Panc1 (cell line): ENCODE measurements around the gene ZMYND12. TPM values are rescaled to one million over a fixed set of nuclear protein-coding genes. Genes with fewer than 3 reads are reported as not detected.

Experiments used
- ATAC-seq: fragments of 200-7000 bp; cut with Tn5 transposase; 2 replicates; pipeline ENCODE4 v1.9.1; 2020; ENCODE audit warnings: mild to moderate bottlenecking, moderate library complexity
- BruUV-seq: library from RNA; stranded (reverse); fragments of 400-500 nt; replicated peaks from 2 replicates; lab custom pipeline; 2021; lab: Mats Ljungman, UMichigan
- CTCF ChIA-PET: fragments of 300-600 bp; sonication (Branson Sonifier 250); formaldehyde crosslinking; loops from one replicate; lab custom pipeline; 2022; ENCODE audit warnings: antibody characterized with exemption; lab: Charles Lee
- POLR2A ChIA-PET: fragments of 300-600 bp; sonication (Branson Sonifier 250); formaldehyde crosslinking; loops from one replicate; lab custom pipeline; 2022; ENCODE audit warnings: antibody characterized with exemption; lab: Charles Lee
- DNase-seq: peaks from one replicate; pipeline ENCODE4 v3.0.0-alpha.2; 2010; ENCODE audit warnings: low read depth, low spot score
- H3K27ac ChIP-seq: 2 replicates; pipeline ENCODE4 v1.5.1; 2011; ENCODE audit warnings: mild to moderate bottlenecking, low read length, inconsistent platforms
- H3K27me3 ChIP-seq: fragments of 200-500 bp; sonication (Bioruptor generic); 2 replicates; pipeline ENCODE4 v1.6.0; 2014; ENCODE audit warnings: low read length, inconsistent platforms; ENCODE audit not compliant: control insufficient read depth, insufficient read depth
- H3K36me3 ChIP-seq: fragments of 200-500 bp; sonication (Bioruptor generic); 2 replicates; pipeline ENCODE4 v1.5.1; 2014; ENCODE audit warnings: inconsistent platforms, mild to moderate bottlenecking, low read length, moderate library complexity; ENCODE audit not compliant: control insufficient read depth, insufficient read depth
- H3K4me1 ChIP-seq: 2 replicates; pipeline ENCODE4 v1.5.1; 2011; ENCODE audit warnings: inconsistent platforms, mild to moderate bottlenecking, low read length, moderate library complexity; ENCODE audit not compliant: control insufficient read depth, insufficient read depth
- H3K4me3 ChIP-seq, 2 experiments: 2 replicates each; pipeline ENCODE4 v1.5.1; 2011 to 2012; ENCODE audit warnings: low read depth in 2 of 2, low read length in 2 of 2, mild to moderate bottlenecking in 2 of 2, inconsistent platforms in 1 of 2, moderate library complexity in 1 of 2
- H3K9me3 ChIP-seq: fragments of 200-500 bp; sonication (Bioruptor generic); 2 replicates; pipeline ENCODE4 v1.5.1; 2014; ENCODE audit warnings: low read depth, mild to moderate bottlenecking, inconsistent platforms, low read length, moderate library complexity; ENCODE audit not compliant: control insufficient read depth, insufficient read depth
- POLR2AphosphoS5 ChIP-seq: IDR thresholded peaks from 2 replicates; pipeline ENCODE4 v1.6.1; 2012; ENCODE audit warnings: mild to moderate bottlenecking, low read depth, low read length, moderate library complexity
- SIN3A ChIP-seq: IDR thresholded peaks from 2 replicates; pipeline ENCODE4 v1.6.1; 2012; ENCODE audit warnings: low read depth, mild to moderate bottlenecking, low read length, moderate library complexity, borderline replicate concordance; ENCODE audit not compliant: insufficient read depth
- TCF7L2 ChIP-seq: IDR thresholded peaks from 2 replicates; pipeline ENCODE4 v1.6.1; 2011; ENCODE audit warnings: mild to moderate bottlenecking, low read depth, low read length, inconsistent platforms
- in situ Hi-C: cut with HindIII; loops from 2 replicates; pipeline ENCODE4 v1.10.0; 2016; ENCODE audit warnings: low sequenced_read_pairs, low pct_unique_long_range_greater_than_20kb
- intact Hi-C: fragments of 100-400 bp; cut with micrococcal nuclease; formaldehyde crosslinking; loops from one replicate; pipeline ENCODE4 v1.10.0; 2022; ENCODE audit not compliant: unreplicated experiment
- total RNA-seq: library from RNA; stranded (reverse); gene quantifications from one replicate; pipeline ENCODE4 v1.2.1, GENCODE V29; 2021; ENCODE audit not compliant: unreplicated experiment
- TF ChIP-seq, protein P1 (sequence below): fragments of 450-650 bp; IDR thresholded peaks from 2 replicates; pipeline ENCODE4 v1.5.1; 2017; ENCODE audit warnings: mild to moderate bottlenecking
- TF ChIP-seq, protein P2 (sequence below), 2 experiments: IDR thresholded peaks; 2 replicates each; pipeline ENCODE4 v1.6.1; 2011 to 2012; ENCODE audit warnings: low read depth in 2 of 2, control low read depth in 1 of 2, low read length in 1 of 2, mild to moderate bottlenecking in 1 of 2, moderate library complexity in 1 of 2; ENCODE audit not compliant: insufficient read depth in 1 of 2

Gene ZMYND12
- total RNA-seq, 1 experiment from 2014 or later: 0.57 TPM

DNA sequence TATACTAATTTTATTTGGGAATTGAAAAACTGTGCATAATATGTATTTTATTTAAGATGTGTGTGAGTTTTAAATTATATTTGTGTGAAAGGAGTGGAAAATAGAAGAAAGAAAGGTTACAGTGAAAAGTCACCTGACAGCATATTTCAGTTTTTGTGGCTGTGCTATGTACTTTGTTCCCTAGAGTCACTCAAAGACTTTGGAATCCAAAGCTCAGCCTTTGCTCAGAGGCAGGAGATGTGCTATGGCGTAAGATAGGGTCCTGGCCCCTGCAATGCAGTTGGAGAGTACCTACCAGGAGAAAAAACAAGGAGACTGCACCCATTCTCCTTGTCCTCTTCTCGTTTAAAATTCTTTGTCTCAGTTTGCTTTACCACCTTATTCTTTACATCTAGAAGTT is 10.2 kb upstream of the ZMYND12 start:
- TF ChIP-seq TCF7L2 (no peak), POLR2AphosphoS5 (no peak), SIN3A (no peak)
- TF ChIP-seq, protein P1, sequence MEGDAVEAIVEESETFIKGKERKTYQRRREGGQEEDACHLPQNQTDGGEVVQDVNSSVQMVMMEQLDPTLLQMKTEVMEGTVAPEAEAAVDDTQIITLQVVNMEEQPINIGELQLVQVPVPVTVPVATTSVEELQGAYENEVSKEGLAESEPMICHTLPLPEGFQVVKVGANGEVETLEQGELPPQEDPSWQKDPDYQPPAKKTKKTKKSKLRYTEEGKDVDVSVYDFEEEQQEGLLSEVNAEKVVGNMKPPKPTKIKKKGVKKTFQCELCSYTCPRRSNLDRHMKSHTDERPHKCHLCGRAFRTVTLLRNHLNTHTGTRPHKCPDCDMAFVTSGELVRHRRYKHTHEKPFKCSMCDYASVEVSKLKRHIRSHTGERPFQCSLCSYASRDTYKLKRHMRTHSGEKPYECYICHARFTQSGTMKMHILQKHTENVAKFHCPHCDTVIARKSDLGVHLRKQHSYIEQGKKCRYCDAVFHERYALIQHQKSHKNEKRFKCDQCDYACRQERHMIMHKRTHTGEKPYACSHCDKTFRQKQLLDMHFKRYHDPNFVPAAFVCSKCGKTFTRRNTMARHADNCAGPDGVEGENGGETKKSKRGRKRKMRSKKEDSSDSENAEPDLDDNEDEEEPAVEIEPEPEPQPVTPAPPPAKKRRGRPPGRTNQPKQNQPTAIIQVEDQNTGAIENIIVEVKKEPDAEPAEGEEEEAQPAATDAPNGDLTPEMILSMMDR: no peak
- TF ChIP-seq, protein P2, sequence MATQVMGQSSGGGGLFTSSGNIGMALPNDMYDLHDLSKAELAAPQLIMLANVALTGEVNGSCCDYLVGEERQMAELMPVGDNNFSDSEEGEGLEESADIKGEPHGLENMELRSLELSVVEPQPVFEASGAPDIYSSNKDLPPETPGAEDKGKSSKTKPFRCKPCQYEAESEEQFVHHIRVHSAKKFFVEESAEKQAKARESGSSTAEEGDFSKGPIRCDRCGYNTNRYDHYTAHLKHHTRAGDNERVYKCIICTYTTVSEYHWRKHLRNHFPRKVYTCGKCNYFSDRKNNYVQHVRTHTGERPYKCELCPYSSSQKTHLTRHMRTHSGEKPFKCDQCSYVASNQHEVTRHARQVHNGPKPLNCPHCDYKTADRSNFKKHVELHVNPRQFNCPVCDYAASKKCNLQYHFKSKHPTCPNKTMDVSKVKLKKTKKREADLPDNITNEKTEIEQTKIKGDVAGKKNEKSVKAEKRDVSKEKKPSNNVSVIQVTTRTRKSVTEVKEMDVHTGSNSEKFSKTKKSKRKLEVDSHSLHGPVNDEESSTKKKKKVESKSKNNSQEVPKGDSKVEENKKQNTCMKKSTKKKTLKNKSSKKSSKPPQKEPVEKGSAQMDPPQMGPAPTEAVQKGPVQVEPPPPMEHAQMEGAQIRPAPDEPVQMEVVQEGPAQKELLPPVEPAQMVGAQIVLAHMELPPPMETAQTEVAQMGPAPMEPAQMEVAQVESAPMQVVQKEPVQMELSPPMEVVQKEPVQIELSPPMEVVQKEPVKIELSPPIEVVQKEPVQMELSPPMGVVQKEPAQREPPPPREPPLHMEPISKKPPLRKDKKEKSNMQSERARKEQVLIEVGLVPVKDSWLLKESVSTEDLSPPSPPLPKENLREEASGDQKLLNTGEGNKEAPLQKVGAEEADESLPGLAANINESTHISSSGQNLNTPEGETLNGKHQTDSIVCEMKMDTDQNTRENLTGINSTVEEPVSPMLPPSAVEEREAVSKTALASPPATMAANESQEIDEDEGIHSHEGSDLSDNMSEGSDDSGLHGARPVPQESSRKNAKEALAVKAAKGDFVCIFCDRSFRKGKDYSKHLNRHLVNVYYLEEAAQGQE (IDR thresholded peaks at IDR 0.05; ENCODE audit: insufficient read depth in 1 of 2, low read depth in 2 of 2, low read length in 1 of 2): no peak
- intact Hi-C loops: no loop called here
- no peak for ATAC-seq

DNA sequence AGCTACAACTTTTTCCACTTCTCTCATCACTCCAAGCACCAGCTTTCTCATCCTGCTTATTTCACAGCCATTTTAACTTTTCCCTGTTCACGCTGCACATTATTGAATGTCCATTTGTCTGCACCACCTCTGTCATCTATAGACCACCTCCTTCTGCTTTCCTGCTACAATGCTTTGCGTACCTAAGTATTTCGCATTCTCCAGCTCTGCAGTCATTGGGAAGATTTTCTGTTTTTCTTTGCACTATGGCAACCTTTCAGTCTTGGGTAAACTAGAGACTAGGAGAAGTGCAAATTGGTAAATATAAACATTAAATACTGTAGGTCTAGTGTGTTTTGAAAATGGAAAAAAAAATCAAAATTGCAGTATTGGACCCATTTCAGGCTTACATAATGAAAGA is 8.1 kb upstream of the ZMYND12 start:
- in situ Hi-C loops (no loop called here), intact Hi-C loops (loop anchor here (5.0 kb wide), 1 partner anchor 127 kb away; the partner anchor contains the start of gene FOXJ3)
- Histone ChIP-seq H3K4me1 (peaks cover 18% of the 10 kb centered on the region), H3K4me3 (peak overlapping the region; percentile 78 to 93), H3K27me3 (no peaks in the 10 kb centered on the region), H3K36me3 (peaks cover 4% of the 10 kb centered on the region), H3K9me3 (no peaks in the 10 kb centered on the region), H3K27ac (no peak overlapping the region)
- DNase-seq (no peak), ATAC-seq (no peak)
- ChIA-PET CTCF (interaction anchor here (0.5 kb wide), 1 partner anchor 286 kb away, joined by 3 read pairs; no protein-coding TSS in a partner anchor), POLR2A (no interaction called here)
- no TSS peak for BruUV-seq
- no peak for TF ChIP-seq TCF7L2
- TF ChIP-seq, protein P2 (IDR thresholded peaks at IDR 0.05; ENCODE audit: insufficient read depth in 1 of 2, low read depth in 2 of 2, low read length in 1 of 2): no peak
- no peak for TF ChIP-seq POLR2AphosphoS5
- TF ChIP-seq SIN3A: no peak
- TF ChIP-seq, protein P1: no peak

More for the DNA sequence above, 10.2 kb upstream of the ZMYND12 start:
- no peak for DNase-seq
- POLR2A ChIA-PET: no interaction called here
- Histone ChIP-seq H3K4me1 (peaks cover 9% of the 10 kb centered on the region; the same call in 1 of the 2 replicates), H3K9me3 (no peaks in the 10 kb centered on the region), H3K4me3 (no peak overlapping the region), H3K36me3 (no peaks in the 10 kb centered on the region), H3K27me3 (no peaks in the 10 kb centered on the region), H3K27ac (no peak overlapping the region)
- BruUV-seq: no TSS peak
- CTCF ChIA-PET: no interaction called here
- in situ Hi-C loops: no loop called here
